Esophagus squamous epithelium (tissue), 4 donors: Measurements from ENCODE around the gene CDAN1.

Experiments used
- POLR2A ChIP-seq, 4 donors: fragments of 450-650 bp; IDR thresholded peaks; one replicate each; pipeline ENCODE4 v1.6.1; 2017; ENCODE audit warnings: antibody characterized with exemption in 4 of 4, mild to moderate bottlenecking in 4 of 4, moderate library complexity in 3 of 4
- TF ChIP-seq, protein P1 (sequence below), 6 experiments: fragments of 450-650 bp in 4 of 6; fragments of 200-600 bp in 2 of 6; sonication (generic) in 2 of 6; IDR thresholded peaks; one replicate each; pipeline ENCODE4 v1.5.1; 2016 to 2019; ENCODE audit warnings: antibody characterized with exemption in 6 of 6, mild to moderate bottlenecking in 4 of 6, moderate library complexity in 4 of 6

DNA sequence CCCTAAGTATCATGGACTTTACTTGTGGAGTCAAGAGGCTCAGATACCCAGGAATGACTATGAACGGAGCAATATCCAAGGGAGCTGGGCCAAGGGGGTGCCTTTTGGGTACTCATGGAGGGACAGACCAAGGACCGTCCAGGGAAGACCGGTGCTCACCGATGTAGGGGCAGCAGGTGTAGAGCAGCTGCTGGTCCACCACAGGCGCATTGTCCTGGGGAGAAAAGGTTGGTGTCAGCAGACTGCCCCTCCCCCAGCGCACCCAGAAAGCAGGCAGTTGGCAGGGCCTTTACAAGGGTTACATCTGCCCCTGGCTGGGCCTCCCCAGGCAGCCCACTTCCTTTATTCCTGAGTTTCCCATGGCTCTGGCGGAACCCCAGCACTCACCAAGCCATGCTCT lies 7.5 kb downstream of the CDAN1 start:
- TF ChIP-seq, protein P1, sequence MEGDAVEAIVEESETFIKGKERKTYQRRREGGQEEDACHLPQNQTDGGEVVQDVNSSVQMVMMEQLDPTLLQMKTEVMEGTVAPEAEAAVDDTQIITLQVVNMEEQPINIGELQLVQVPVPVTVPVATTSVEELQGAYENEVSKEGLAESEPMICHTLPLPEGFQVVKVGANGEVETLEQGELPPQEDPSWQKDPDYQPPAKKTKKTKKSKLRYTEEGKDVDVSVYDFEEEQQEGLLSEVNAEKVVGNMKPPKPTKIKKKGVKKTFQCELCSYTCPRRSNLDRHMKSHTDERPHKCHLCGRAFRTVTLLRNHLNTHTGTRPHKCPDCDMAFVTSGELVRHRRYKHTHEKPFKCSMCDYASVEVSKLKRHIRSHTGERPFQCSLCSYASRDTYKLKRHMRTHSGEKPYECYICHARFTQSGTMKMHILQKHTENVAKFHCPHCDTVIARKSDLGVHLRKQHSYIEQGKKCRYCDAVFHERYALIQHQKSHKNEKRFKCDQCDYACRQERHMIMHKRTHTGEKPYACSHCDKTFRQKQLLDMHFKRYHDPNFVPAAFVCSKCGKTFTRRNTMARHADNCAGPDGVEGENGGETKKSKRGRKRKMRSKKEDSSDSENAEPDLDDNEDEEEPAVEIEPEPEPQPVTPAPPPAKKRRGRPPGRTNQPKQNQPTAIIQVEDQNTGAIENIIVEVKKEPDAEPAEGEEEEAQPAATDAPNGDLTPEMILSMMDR (IDR thresholded peaks at IDR 0.05) = no peak
- no peak for TF ChIP-seq POLR2A (IDR thresholded peaks at IDR 0.05)
